Liver (tissue), 9 donors: ENCODE measurements around the gene ELOB. TPM values are rescaled to one million over a fixed set of nuclear protein-coding genes. Genes with fewer than 3 reads are reported as not detected.

Source experiments
- DNase-seq: peaks from one replicate; pipeline ENCODE4 v3.0.0-alpha.2; 2017; ENCODE audit warnings: low spot score
- H3K27ac ChIP-seq, 2 donors: one replicate each; pipeline ENCODE4 v1.7.0; 2013; ENCODE audit warnings: inconsistent platforms in 2 of 2, low read length in 2 of 2, control low read depth in 1 of 2, low read depth in 1 of 2, mild to moderate bottlenecking in 1 of 2
- H3K27me3 ChIP-seq, 4 donors: one replicate each; pipeline versions ENCODE4 v1.6.1 to v1.7.0; 2013; ENCODE audit warnings: low read length in 3 of 4, inconsistent platforms in 1 of 4, mild to moderate bottlenecking in 1 of 4, moderate library complexity in 1 of 4; ENCODE audit not compliant: control insufficient read depth in 4 of 4, insufficient read depth in 4 of 4
- H3K36me3 ChIP-seq, 4 donors: one replicate each; pipeline versions ENCODE4 v1.6.1 to v1.7.0; 2013; ENCODE audit warnings: low read length in 3 of 4, mild to moderate bottlenecking in 3 of 4, low read depth in 1 of 4, moderate library complexity in 1 of 4; ENCODE audit not compliant: control insufficient read depth in 4 of 4, insufficient read depth in 3 of 4
- H3K4me1 ChIP-seq, 4 donors: one replicate each; pipeline versions ENCODE4 v1.6.1 to v1.7.0; 2013; ENCODE audit warnings: low read length in 3 of 4, mild to moderate bottlenecking in 3 of 4, moderate library complexity in 1 of 4; ENCODE audit not compliant: control insufficient read depth in 4 of 4, insufficient read depth in 4 of 4
- H3K4me3 ChIP-seq, 3 donors: one replicate each; pipeline versions ENCODE4 v1.6.1 to v1.7.0; 2013; ENCODE audit warnings: low read length in 3 of 3, control low read depth in 1 of 3, low read depth in 1 of 3, mild to moderate bottlenecking in 1 of 3
- H3K9ac ChIP-seq, 2 donors: one replicate each; pipeline ENCODE4 v1.7.0; 2013; ENCODE audit warnings: low read length in 2 of 2, mild to moderate bottlenecking in 2 of 2, moderate library complexity in 2 of 2, control low read depth in 1 of 2, low read depth in 1 of 2
- H3K9me3 ChIP-seq, 4 donors: one replicate each; pipeline versions ENCODE4 v1.6.1 to v1.7.0; 2013; ENCODE audit warnings: low read length in 3 of 4; ENCODE audit not compliant: control insufficient read depth in 4 of 4
- EGR1 ChIP-seq, 2 donors: IDR thresholded peaks; 2 replicates each; pipeline ENCODE4 v1.6.1; 2016 to 2018; ENCODE audit warnings: antibody characterized with exemption in 2 of 2, low read depth in 2 of 2
- FOXA1 ChIP-seq: IDR thresholded peaks from 2 replicates; pipeline ENCODE4 v1.6.1; 2016; ENCODE audit warnings: antibody characterized with exemption
- FOXA2 ChIP-seq: IDR thresholded peaks from 2 replicates; pipeline ENCODE4 v1.6.1; 2016; ENCODE audit warnings: antibody characterized with exemption
- GABPA ChIP-seq, 2 donors: IDR thresholded peaks in 1 of 2; conservative IDR thresholded peaks in 1 of 2; 2 replicates each; pipeline ENCODE4 v1.6.1; 2016; ENCODE audit warnings: antibody characterized with exemption in 2 of 2, mild to moderate bottlenecking in 1 of 2, moderate library complexity in 1 of 2
- HNF4A ChIP-seq, 2 donors: conservative IDR thresholded peaks; 2 replicates each; pipeline ENCODE4 v1.6.1; 2016; ENCODE audit warnings: antibody characterized with exemption in 2 of 2, mild to moderate bottlenecking in 2 of 2
- HNF4G ChIP-seq: IDR thresholded peaks from 2 replicates; pipeline ENCODE4 v1.6.1; 2016; ENCODE audit warnings: antibody characterized with exemption
- JUND ChIP-seq, 2 donors: IDR thresholded peaks; 2 replicates each; pipeline ENCODE4 v1.6.1; 2016; ENCODE audit warnings: antibody characterized with exemption in 2 of 2
- RAD21 ChIP-seq, 2 donors: IDR thresholded peaks; 2 replicates each; pipeline ENCODE4 v1.6.1; 2016; ENCODE audit warnings: antibody characterized with exemption in 2 of 2, mild to moderate bottlenecking in 2 of 2
- RXRA ChIP-seq, 2 donors: IDR thresholded peaks; 2 replicates each; pipeline ENCODE4 v1.6.1; 2017 to 2018; ENCODE audit warnings: antibody characterized with exemption in 2 of 2, mild to moderate bottlenecking in 1 of 2
- SP1 ChIP-seq: IDR thresholded peaks from 2 replicates; pipeline ENCODE4 v1.6.1; 2018; ENCODE audit warnings: antibody characterized with exemption, mild to moderate bottlenecking
- YY1 ChIP-seq: IDR thresholded peaks from 2 replicates; pipeline ENCODE4 v1.6.1; 2016; ENCODE audit warnings: antibody characterized with exemption, mild to moderate bottlenecking
- WGBS: extraction: QIAGEN DNeasy Blood & Tissue Kit; methylation state at CpG from one replicate; pipeline ENCODE4 v1.1.7; 2013; 5-methylcytosine and 5-hydroxymethylcytosine counted together
- polyA plus RNA-seq, 2 donors: library from polyadenylated mRNA; stranded (reverse) in 1 of 2; unstranded in 1 of 2; fragments of 200-250 nt in 1 of 2; fragments of >200 nt in 1 of 2; fragmentation: Nextera tagmentation in 1 of 2; extraction: Ambion mirVana in 1 of 2; gene quantifications; one replicate each; pipeline versions ENCODE4 v1.2.1 to v1.2.3, GENCODE V29; 2013 to 2015
- total RNA-seq, 2 donors: library from RNA; depleted of rRNA; stranded (reverse); fragments of >200 nt; gene quantifications; one replicate each; pipeline ENCODE4 v1.2.3, GENCODE V29; 2014
- TF ChIP-seq, protein P1 (sequence below): IDR thresholded peaks from 2 replicates; pipeline ENCODE4 v1.6.1; 2016; ENCODE audit warnings: antibody characterized with exemption
- TF ChIP-seq, protein P2 (sequence below): fragments of 150-350 bp; IDR thresholded peaks from 2 replicates; pipeline ENCODE4 v1.5.1; 2017; ENCODE audit warnings: improper control_type of control experiment, low read depth, low read length; ENCODE audit not compliant: missing input control
- TF ChIP-seq, protein P3 (sequence below): IDR thresholded peaks from 2 replicates; pipeline ENCODE4 v1.6.1; 2016; ENCODE audit warnings: antibody characterized with exemption, mild to moderate bottlenecking
- TF ChIP-seq, protein P4 (sequence below): IDR thresholded peaks from 2 replicates; pipeline ENCODE4 v1.6.1; 2016; ENCODE audit warnings: antibody characterized with exemption
- TF ChIP-seq, protein P5 (sequence below): IDR thresholded peaks from 2 replicates; pipeline ENCODE4 v1.6.1; 2016; ENCODE audit warnings: antibody characterized with exemption
- donor health status: healthy.
- donor health status: healthy.
- donor health status: healthy.
- donor health status: healthy.
- donor health status: healthy.

ELOB gene
- total and polyA plus RNA-seq, 4 donors = 114 to 395 (median 313) TPM

DNA sequence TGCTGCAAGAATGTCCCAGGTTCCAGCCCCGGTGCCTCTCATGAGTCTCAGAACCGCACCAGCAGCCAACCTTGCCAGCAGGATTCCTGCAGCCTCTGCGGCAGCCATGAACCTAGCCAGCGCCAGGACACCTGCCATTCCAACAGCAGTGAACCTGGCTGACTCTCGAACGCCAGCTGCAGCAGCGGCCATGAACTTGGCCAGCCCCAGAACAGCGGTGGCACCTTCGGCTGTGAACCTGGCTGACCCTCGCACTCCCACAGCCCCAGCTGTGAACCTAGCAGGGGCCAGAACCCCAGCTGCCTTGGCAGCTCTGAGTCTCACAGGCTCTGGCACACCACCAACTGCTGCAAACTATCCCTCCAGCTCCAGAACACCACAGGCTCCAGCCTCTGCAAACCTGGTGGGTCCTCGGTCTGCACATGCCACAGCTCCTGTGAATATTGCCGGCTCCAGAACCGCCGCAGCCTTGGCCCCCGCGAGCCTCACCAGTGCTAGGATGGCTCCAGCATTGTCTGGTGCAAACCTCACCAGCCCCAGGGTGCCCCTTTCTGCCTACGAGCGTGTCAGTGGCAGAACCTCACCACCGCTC is 9.8 kb downstream of the ELOB start:
- H3K27me3 ChIP-seq = no peaks in the 10 kb centered on the region
- H3K4me3 ChIP-seq = no peak overlapping the region
- WGBS = 89% methylated on average over 19 of the region's 19 CpGs
- H3K9ac ChIP-seq = no peak overlapping the region
- no peak overlapping the region for H3K27ac ChIP-seq
- H3K36me3 ChIP-seq = peaks cover 53 to 99% (median 80%) of the 10 kb centered on the region in 4 donors
- TF ChIP-seq JUND (IDR thresholded peaks at IDR 0.05) (no peak), HNF4G (no peak), RXRA (IDR thresholded peaks at IDR 0.05) (no peak), YY1 (no peak), FOXA1 (no peak), SP1 (no peak), GABPA (IDR thresholded peaks at IDR 0.05 in 1 of 2, conservative IDR thresholded peaks at IDR 0.05 in 1 of 2) (no peak)
- TF ChIP-seq, protein P1, sequence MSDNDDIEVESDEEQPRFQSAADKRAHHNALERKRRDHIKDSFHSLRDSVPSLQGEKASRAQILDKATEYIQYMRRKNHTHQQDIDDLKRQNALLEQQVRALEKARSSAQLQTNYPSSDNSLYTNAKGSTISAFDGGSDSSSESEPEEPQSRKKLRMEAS = no peak
- TF ChIP-seq, protein P2, sequence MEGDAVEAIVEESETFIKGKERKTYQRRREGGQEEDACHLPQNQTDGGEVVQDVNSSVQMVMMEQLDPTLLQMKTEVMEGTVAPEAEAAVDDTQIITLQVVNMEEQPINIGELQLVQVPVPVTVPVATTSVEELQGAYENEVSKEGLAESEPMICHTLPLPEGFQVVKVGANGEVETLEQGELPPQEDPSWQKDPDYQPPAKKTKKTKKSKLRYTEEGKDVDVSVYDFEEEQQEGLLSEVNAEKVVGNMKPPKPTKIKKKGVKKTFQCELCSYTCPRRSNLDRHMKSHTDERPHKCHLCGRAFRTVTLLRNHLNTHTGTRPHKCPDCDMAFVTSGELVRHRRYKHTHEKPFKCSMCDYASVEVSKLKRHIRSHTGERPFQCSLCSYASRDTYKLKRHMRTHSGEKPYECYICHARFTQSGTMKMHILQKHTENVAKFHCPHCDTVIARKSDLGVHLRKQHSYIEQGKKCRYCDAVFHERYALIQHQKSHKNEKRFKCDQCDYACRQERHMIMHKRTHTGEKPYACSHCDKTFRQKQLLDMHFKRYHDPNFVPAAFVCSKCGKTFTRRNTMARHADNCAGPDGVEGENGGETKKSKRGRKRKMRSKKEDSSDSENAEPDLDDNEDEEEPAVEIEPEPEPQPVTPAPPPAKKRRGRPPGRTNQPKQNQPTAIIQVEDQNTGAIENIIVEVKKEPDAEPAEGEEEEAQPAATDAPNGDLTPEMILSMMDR = no peak
- TF ChIP-seq, protein P3, sequence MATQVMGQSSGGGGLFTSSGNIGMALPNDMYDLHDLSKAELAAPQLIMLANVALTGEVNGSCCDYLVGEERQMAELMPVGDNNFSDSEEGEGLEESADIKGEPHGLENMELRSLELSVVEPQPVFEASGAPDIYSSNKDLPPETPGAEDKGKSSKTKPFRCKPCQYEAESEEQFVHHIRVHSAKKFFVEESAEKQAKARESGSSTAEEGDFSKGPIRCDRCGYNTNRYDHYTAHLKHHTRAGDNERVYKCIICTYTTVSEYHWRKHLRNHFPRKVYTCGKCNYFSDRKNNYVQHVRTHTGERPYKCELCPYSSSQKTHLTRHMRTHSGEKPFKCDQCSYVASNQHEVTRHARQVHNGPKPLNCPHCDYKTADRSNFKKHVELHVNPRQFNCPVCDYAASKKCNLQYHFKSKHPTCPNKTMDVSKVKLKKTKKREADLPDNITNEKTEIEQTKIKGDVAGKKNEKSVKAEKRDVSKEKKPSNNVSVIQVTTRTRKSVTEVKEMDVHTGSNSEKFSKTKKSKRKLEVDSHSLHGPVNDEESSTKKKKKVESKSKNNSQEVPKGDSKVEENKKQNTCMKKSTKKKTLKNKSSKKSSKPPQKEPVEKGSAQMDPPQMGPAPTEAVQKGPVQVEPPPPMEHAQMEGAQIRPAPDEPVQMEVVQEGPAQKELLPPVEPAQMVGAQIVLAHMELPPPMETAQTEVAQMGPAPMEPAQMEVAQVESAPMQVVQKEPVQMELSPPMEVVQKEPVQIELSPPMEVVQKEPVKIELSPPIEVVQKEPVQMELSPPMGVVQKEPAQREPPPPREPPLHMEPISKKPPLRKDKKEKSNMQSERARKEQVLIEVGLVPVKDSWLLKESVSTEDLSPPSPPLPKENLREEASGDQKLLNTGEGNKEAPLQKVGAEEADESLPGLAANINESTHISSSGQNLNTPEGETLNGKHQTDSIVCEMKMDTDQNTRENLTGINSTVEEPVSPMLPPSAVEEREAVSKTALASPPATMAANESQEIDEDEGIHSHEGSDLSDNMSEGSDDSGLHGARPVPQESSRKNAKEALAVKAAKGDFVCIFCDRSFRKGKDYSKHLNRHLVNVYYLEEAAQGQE = no peak
- DNase-seq = no peak
- H3K9me3 ChIP-seq = no peaks in the 10 kb centered on the region
- peaks cover 0 to 7% (median 2%) of the 10 kb centered on the region in 4 donors for H3K4me1 ChIP-seq

DNA sequence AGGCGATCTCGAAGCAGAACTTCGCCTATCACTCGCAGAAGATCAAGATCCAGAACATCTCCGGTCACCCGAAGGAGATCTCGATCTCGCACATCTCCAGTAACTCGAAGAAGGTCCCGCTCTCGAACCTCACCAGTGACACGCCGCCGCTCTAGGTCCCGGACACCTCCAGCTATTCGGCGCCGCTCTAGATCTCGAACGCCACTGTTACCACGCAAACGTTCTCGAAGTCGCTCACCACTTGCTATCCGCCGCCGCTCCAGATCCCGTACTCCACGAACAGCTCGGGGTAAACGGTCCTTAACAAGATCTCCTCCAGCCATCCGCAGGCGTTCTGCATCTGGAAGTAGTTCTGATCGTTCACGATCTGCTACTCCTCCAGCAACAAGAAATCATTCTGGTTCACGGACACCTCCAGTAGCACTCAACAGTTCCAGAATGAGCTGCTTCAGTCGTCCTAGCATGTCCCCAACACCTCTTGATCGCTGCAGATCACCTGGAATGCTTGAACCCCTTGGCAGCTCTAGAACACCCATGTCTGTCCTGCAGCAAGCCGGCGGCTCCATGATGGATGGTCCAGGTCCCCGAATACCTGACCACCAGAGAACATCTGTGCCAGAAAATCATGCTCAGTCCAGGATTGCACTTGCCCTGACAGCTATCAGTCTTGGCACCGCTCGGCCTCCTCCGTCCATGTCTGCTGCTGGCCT is 10.5 kb downstream of the ELOB start:
- Histone ChIP-seq H3K9me3 (no peaks in the 10 kb centered on the region), H3K27me3 (no peaks in the 10 kb centered on the region), H3K4me1 (peaks cover 0 to 5% (median 2%) of the 10 kb centered on the region in 4 donors), H3K27ac (no peak overlapping the region), H3K4me3 (no peak overlapping the region), H3K9ac (no peak overlapping the region), H3K36me3 (peaks cover 58 to 99% (median 84%) of the 10 kb centered on the region in 4 donors)
- TF ChIP-seq, protein P4, sequence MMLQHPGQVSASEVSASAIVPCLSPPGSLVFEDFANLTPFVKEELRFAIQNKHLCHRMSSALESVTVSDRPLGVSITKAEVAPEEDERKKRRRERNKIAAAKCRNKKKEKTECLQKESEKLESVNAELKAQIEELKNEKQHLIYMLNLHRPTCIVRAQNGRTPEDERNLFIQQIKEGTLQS = no peak
- TF ChIP-seq RAD21 (IDR thresholded peaks at IDR 0.05) = no peak
- no peak for TF ChIP-seq SP1
- TF ChIP-seq FOXA2 = no peak
- TF ChIP-seq, protein P5, sequence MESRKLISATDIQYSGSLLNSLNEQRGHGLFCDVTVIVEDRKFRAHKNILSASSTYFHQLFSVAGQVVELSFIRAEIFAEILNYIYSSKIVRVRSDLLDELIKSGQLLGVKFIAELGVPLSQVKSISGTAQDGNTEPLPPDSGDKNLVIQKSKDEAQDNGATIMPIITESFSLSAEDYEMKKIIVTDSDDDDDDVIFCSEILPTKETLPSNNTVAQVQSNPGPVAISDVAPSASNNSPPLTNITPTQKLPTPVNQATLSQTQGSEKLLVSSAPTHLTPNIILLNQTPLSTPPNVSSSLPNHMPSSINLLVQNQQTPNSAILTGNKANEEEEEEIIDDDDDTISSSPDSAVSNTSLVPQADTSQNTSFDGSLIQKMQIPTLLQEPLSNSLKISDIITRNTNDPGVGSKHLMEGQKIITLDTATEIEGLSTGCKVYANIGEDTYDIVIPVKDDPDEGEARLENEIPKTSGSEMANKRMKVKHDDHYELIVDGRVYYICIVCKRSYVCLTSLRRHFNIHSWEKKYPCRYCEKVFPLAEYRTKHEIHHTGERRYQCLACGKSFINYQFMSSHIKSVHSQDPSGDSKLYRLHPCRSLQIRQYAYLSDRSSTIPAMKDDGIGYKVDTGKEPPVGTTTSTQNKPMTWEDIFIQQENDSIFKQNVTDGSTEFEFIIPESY = no peak
- TF ChIP-seq, protein P1 = no peak
- TF ChIP-seq EGR1 (IDR thresholded peaks at IDR 0.05; ENCODE audit: low read depth in 2 of 2) = no peak
- no peak for TF ChIP-seq RXRA (IDR thresholded peaks at IDR 0.05)
- no peak for TF ChIP-seq HNF4A (conservative IDR thresholded peaks at IDR 0.05)
- no peak for DNase-seq
- WGBS = 97% methylated on average over 44 of the region's 44 CpGs
